Activated naive CD4-positive, alpha-beta T cell treated with anti-CD3 and anti-CD28 coated beads, Interleukin-2, amount 10 ng/mL, durations not matched to agents 7 days and 5 days (primary cell): ENCODE measurements around the gene AIP.
A peak's percentile ranks its signal among the peaks of the same experiment; 100 is the strongest.

ENCODE experiments used
- CTCF ChIA-PET: fragments of 350-600 bp; sonication (Branson Sonifier 250); formaldehyde crosslinking; loops from one replicate; lab custom pipeline; 2021; ENCODE audit warnings: antibody characterized with exemption; lab: Charles Lee
- DNase-seq: peaks from one replicate; pipeline ENCODE4 v3.0.0-alpha.2; 2020
- H3K27ac Mint-ChIP-seq: one replicate; pipeline ENCODE4 v1.8.0; 2021; ENCODE audit warnings: mild to moderate bottlenecking, moderate library complexity, mixed read lengths
- H3K27me3 Mint-ChIP-seq: one replicate; pipeline ENCODE4 v1.8.0; 2021; ENCODE audit warnings: mild to moderate bottlenecking, mixed read lengths
- H3K36me3 Mint-ChIP-seq: one replicate; pipeline ENCODE4 v1.8.0; 2021; ENCODE audit warnings: mixed read lengths
- H3K4me1 Mint-ChIP-seq: one replicate; pipeline ENCODE4 v1.8.0; 2021; ENCODE audit warnings: mixed read lengths
- H3K4me3 Mint-ChIP-seq: one replicate; pipeline ENCODE4 v1.8.0; 2021; ENCODE audit warnings: mild to moderate bottlenecking, moderate library complexity, mixed read lengths
- H3K9me3 Mint-ChIP-seq: one replicate; pipeline ENCODE4 v1.8.0; 2021; ENCODE audit warnings: mixed read lengths

Gene AIP

GRCh38 chr11:67482827-67483798 is at the start of gene AIP:
AIP (plus strand) TSS chr11:67483026; CDS start chr11:67483159, 133 bp downstream.
- H3K9me3 Mint-ChIP-seq = no peaks in the 10 kb centered on the region
- peaks cover 18% of the 10 kb centered on the region for H3K27me3 Mint-ChIP-seq
- CTCF ChIA-PET = interaction anchor here (0.7 to 1.3 kb wide), 3 partner anchors 13 to 137 kb away, joined by 3 to 4 read pairs (median 3); no protein-coding TSS in a partner anchor
- peak within 1 kb of the TSS; percentile 99 for H3K27ac Mint-ChIP-seq
- peaks cover 31% of the 10 kb centered on the region for H3K36me3 Mint-ChIP-seq
- H3K4me1 Mint-ChIP-seq = peaks cover 59% of the 10 kb centered on the region
- H3K4me3 Mint-ChIP-seq = peak within 1 kb of the TSS; percentile 95
- peak; percentile 99 for DNase-seq

DNA sequence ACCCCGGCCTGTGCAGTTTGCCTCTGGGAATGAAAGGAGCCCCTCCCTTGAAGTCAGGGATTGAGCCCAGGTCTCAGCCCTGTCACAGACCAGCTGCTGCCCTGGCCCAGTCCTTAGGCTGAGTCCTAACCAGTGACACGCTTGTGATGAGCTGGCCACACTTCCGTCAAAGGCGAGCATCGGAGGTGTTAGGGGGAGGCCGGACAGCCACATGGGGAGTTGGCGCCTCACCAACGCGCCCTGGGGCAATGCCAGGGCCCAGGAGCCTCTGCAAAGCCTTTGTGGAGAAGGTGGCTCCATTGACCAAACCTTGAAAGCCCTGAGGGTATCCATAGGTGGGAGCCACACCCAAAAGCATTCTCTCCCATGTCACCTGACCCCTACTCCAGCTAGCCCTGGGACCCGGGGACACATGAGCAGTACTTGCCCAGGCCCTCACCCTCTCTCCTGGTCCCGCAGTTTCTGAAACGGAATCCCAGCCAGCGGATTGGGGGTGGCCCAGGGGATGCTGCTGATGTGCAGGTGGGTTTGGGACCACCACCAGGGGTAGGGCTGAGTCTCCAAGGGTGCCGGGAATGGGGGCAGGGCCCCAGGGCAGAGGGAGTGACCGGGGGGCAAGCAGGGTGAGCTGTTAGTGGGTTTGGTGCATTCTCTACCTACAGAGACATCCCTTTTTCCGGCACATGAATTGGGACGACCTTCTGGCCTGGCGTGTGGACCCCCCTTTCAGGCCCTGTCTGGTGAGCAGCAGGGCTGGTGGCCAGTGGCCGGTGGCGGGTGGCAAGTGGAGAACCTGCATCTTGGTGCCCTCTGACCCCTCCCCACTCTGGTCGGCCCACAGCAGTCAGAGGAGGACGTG is 49.1 kb upstream of the AIP start:
- Mint-ChIP-seq H3K9me3 (no peaks in the 10 kb centered on the region), H3K36me3 (peaks cover 42% of the 10 kb centered on the region), H3K4me3 (peak overlapping the region; percentile 37), H3K27ac (peak overlapping the region; percentile 76), H3K27me3 (peaks cover 4% of the 10 kb centered on the region), H3K4me1 (peaks cover 57% of the 10 kb centered on the region)
- DNase-seq = no peak
- CTCF ChIA-PET = interaction anchor here (1.7 kb wide), 1 partner anchor 32 kb away, joined by 5 read pairs; the partner anchor contains the start of gene PPP1CA

- peak overlapping the region; percentile 75 for H3K27ac Mint-ChIP-seq
- CTCF ChIA-PET = no interaction called here
- H3K27me3 Mint-ChIP-seq = peaks cover 4% of the 10 kb centered on the region
- H3K4me1 Mint-ChIP-seq = peaks cover 58% of the 10 kb centered on the region
- DNase-seq = no peak
- H3K4me3 Mint-ChIP-seq = peak overlapping the region; percentile 37
- H3K9me3 Mint-ChIP-seq = no peaks in the 10 kb centered on the region
- peaks cover 46% of the 10 kb centered on the region for H3K36me3 Mint-ChIP-seq
Observed at GRCh38 chr11:67434395-67434881, 48.4 kb upstream of the AIP start.

DNA sequence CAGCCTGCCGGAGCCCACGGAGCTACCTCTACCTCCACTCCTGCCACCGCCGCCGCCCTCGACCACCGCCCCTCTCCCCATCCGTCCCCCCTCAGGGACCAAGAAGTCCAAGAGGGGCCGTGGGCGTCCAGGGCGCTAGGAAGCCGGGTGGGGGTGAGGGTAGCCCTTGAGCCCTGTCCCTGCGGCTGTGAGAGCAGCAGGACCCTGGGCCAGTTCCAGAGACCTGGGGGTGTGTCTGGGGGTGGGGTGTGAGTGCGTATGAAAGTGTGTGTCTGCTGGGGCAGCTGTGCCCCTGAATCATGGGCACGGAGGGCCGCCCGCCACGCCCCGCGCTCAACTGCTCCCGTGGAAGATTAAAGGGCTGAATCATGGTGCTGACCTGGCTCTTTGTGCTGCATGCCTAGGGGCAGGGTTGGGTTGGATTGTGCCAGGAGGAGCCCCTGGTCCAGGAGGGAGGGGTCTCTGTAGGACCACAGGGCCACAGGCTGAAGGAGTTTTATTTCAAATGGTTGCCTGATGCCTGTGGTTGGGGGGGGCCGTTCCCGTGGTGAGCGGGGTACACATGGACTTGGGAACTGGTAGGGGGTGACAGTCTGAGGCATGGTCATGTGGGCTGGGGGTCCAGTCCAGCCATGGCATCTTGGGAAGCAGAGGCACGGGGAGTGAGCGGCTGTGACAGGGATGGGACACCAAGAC is 47.6 kb upstream of the AIP start:
- Mint-ChIP-seq H3K27ac (peak overlapping the region; percentile 84), H3K4me1 (peaks cover 58% of the 10 kb centered on the region), H3K36me3 (peaks cover 52% of the 10 kb centered on the region), H3K4me3 (peak overlapping the region; percentile 100), H3K27me3 (peaks cover 4% of the 10 kb centered on the region), H3K9me3 (no peaks in the 10 kb centered on the region)
- DNase-seq = no peak
- CTCF ChIA-PET = no interaction called here

GRCh38 chr11:67435727-67436458 is 46.9 kb upstream of the AIP start:
- Mint-ChIP-seq H3K4me3 (peak overlapping the region; percentile 100), H3K36me3 (peaks cover 54% of the 10 kb centered on the region), H3K27me3 (peaks cover 4% of the 10 kb centered on the region), H3K9me3 (no peaks in the 10 kb centered on the region), H3K4me1 (peaks cover 61% of the 10 kb centered on the region), H3K27ac (peak overlapping the region; percentile 97)
- no peak for DNase-seq
- CTCF ChIA-PET = interaction anchor here (1.8 to 6.3 kb wide), 4 partner anchors 7 to 34 kb away, joined by 5 to 36 read pairs (median 10); partner anchors contain the start of genes PPP1CA, RPS6KB2 and TBC1D10C

GRCh38 chr11:67436459-67437081 is 46.3 kb upstream of the AIP start:
- Mint-ChIP-seq H3K36me3 (peaks cover 56% of the 10 kb centered on the region), H3K4me3 (peak overlapping the region; percentile 100), H3K4me1 (peaks cover 65% of the 10 kb centered on the region), H3K27me3 (peaks cover 4% of the 10 kb centered on the region), H3K9me3 (no peaks in the 10 kb centered on the region), H3K27ac (peak overlapping the region; percentile 97)
- peak; percentile 80 for DNase-seq
- CTCF ChIA-PET = interaction anchor here (1.1 to 6.3 kb wide), 6 partner anchors 8 to 48 kb away, joined by 3 to 36 read pairs (median 6); partner anchors contain the start of genes PPP1CA, RPS6KB2 and TBC1D10C

GRCh38 chr11:67437082-67437808 is 45.6 kb upstream of the AIP start, which contains the start of gene PTPRCAP:
PTPRCAP (minus strand) TSS chr11:67437682; CDS start chr11:67437619, 63 bp downstream.
- DNase-seq = peak; percentile 88
- Mint-ChIP-seq H3K4me3 (peak within 1 kb of the TSS; percentile 100), H3K36me3 (peaks cover 51% of the 10 kb centered on the region), H3K4me1 (peaks cover 65% of the 10 kb centered on the region), H3K27ac (peak within 1 kb of the TSS; percentile 97), H3K9me3 (no peaks in the 10 kb centered on the region), H3K27me3 (peaks cover 4% of the 10 kb centered on the region)
- CTCF ChIA-PET = interaction anchor here (0.6 to 6.3 kb wide), 10 partner anchors 8 to 51 kb away, joined by 3 to 36 read pairs (median 5); partner anchors contain the start of genes PPP1CA, RPS6KB2 and TBC1D10C

GRCh38 chr11:67437809-67438157 is 45.0 kb upstream of the AIP start:
- CTCF ChIA-PET = interaction anchor here (0.6 to 6.3 kb wide), 14 partner anchors 9 to 70 kb away, joined by 3 to 36 read pairs (median 4); partner anchors contain the start of genes CDK2AP2, PPP1CA, RPS6KB2 and TBC1D10C
- Mint-ChIP-seq H3K27me3 (peaks cover 4% of the 10 kb centered on the region), H3K4me1 (peaks cover 66% of the 10 kb centered on the region), H3K36me3 (peaks cover 48% of the 10 kb centered on the region), H3K4me3 (peak overlapping the region; percentile 100), H3K27ac (peak overlapping the region; percentile 97), H3K9me3 (no peaks in the 10 kb centered on the region)
- no peak for DNase-seq

DNA sequence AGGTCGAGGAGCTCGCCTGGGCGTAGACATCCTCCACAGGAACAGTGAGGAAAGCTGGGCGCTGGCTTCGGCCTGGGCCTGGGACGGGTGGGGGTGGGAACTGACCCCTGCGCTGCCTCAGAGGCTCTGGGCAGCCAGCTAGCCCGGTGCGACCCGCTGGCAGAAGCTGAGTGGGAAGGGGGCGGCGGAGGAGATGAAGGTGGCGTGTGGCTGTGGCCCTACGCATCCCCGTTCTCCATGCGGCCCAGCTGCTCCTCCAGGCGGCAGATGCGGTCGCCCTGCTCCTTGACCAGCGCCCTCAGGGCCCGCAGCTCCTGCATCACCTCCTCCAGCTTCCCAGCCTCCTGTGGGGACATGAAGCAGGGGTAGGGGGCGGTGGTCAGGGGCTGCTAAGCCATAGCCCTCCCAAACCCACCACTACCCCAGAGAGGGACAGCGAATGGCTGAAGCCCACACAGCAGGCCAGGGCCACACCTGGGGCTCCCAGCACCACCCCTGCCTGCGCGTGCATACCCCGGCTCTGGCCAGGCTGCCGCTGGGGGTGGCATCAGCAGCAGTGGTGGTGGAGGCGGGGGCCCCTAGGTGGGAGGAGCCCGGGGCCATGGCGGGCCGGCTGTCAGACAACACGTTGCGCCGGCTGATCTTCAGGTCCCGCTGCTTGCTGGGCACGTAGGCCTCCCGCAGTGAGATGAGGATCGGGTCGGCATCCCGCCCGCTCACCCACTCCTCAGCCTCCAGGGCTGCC is 44.5 kb upstream of the AIP start:
- Mint-ChIP-seq H3K36me3 (peaks cover 48% of the 10 kb centered on the region), H3K4me3 (peak overlapping the region; percentile 100), H3K27ac (peak overlapping the region; percentile 97), H3K4me1 (peaks cover 64% of the 10 kb centered on the region), H3K9me3 (no peaks in the 10 kb centered on the region), H3K27me3 (peaks cover 4% of the 10 kb centered on the region)
- CTCF ChIA-PET = interaction anchor here (0.6 to 6.3 kb wide), 18 partner anchors 9 to 87 kb away, joined by 3 to 36 read pairs (median 4); partner anchors contain the start of genes CDK2AP2, PPP1CA and TBC1D10C
- DNase-seq = peak; percentile 90

- CTCF ChIA-PET = interaction anchor here (0.7 to 6.3 kb wide), 12 partner anchors 8 to 88 kb away, joined by 3 to 36 read pairs (median 4); partner anchors contain the start of genes PPP1CA and TBC1D10C
- H3K4me3 Mint-ChIP-seq = peak overlapping the region; percentile 100
- DNase-seq = peak; percentile 70
- H3K27ac Mint-ChIP-seq = peak overlapping the region; percentile 97
- H3K36me3 Mint-ChIP-seq = peaks cover 44% of the 10 kb centered on the region
- peaks cover 4% of the 10 kb centered on the region for H3K27me3 Mint-ChIP-seq
- peaks cover 62% of the 10 kb centered on the region for H3K4me1 Mint-ChIP-seq
- no peaks in the 10 kb centered on the region for H3K9me3 Mint-ChIP-seq
Observed at GRCh38 chr11:67439321-67440228, 43.3 kb upstream of the AIP start.
